ENCODE results near the gene LCN6.

Gene LCN6

GRCh38 chr9:136741883-136742571, 6.3 kb downstream of the LCN6 start:
- no peak for DNase-seq

GRCh38 chr9:136740971-136741882, 7.1 kb downstream of the LCN6 start:
- DNase-seq, result no peak

GRCh38 chr9:136740491-136740890, 7.8 kb downstream of the LCN6 start:
- DNase-seq, result no peak

- DNase-seq, result no peak
Observed at GRCh38 chr9:136740069-136740468, 8.3 kb downstream of the LCN6 start.

- DNase-seq, result no peak
Observed at GRCh38 chr9:136739509-136739908, 8.8 kb downstream of the LCN6 start.

GRCh38 chr9:136738960-136739359, 9.4 kb downstream of the LCN6 start:
- no peak for DNase-seq

- no peak for DNase-seq
Observed at GRCh38 chr9:136735812-136736480, 12.4 kb downstream of the LCN6 start.

- no peak for DNase-seq
Observed at GRCh38 chr9:136734837-136735496, 13.4 kb downstream of the LCN6 start.

- DNase-seq, result no peak
Observed at GRCh38 chr9:136733611-136734010, 14.7 kb downstream of the LCN6 start.

- DNase-seq, result no peak
Observed at GRCh38 chr9:136732444-136733178, 15.7 kb downstream of the LCN6 start.

GRCh38 chr9:136729926-136730325, 18.4 kb downstream of the LCN6 start:
- DNase-seq, result no peak

GRCh38 chr9:136729144-136729543, 19.2 kb downstream of the LCN6 start:
- DNase-seq, result no peak

GRCh38 chr9:136728548-136729123, 19.7 kb downstream of the LCN6 start:
- DNase-seq, result no peak

- peak; percentile 94 for DNase-seq
Observed at GRCh38 chr9:136728080-136728547, 20.2 kb downstream of the LCN6 start.

GRCh38 chr9:136726631-136727191, 21.6 kb downstream of the LCN6 start:
- peak; percentile 29 for DNase-seq

GRCh38 chr9:136726118-136726517, 22.2 kb downstream of the LCN6 start:
- DNase-seq, result no peak

GRCh38 chr9:136725612-136726011, 22.7 kb downstream of the LCN6 start:
- no peak for DNase-seq

GRCh38 chr9:136724772-136725171, 23.6 kb downstream of the LCN6 start:
- DNase-seq, result no peak

- DNase-seq, result no peak
Observed at GRCh38 chr9:136723989-136724388, 24.3 kb downstream of the LCN6 start.

GRCh38 chr9:136723362-136723976, 24.9 kb downstream of the LCN6 start:
- no peak for DNase-seq

- DNase-seq, result no peak
Observed at GRCh38 chr9:136722969-136723356, 25.4 kb downstream of the LCN6 start.

All from activated gamma-delta T cell treated with Interleukin-2 at 50 U/mL for 16 hours (primary cell).